Upper lobe of right lung (tissue), 1 donor: ENCODE results near the gene PSAP. TPM values are rescaled to one million over a fixed set of nuclear protein-coding genes. Genes with fewer than 3 reads are reported as not detected.
A peak's percentile ranks its signal among the peaks of the same experiment; 100 is the strongest.

Experiments used
- ATAC-seq: fragments of 200-7000 bp; cut with Tn5 transposase; one replicate; pipeline ENCODE4 v1.9.1; 2020; ENCODE audit warnings: mild to moderate bottlenecking, moderate library complexity
- DNase-seq: peaks from one replicate; pipeline ENCODE4 v3.0.0-alpha.2; 2020
- H3K27ac ChIP-seq: fragments of 200-600 bp; one replicate; pipeline ENCODE4 v1.8.0; 2022
- H3K27me3 ChIP-seq: fragments of 200-600 bp; one replicate; pipeline ENCODE4 v1.8.0; 2022; ENCODE audit warnings: mild to moderate bottlenecking
- H3K36me3 ChIP-seq: fragments of 200-600 bp; one replicate; pipeline ENCODE4 v1.8.0; 2022
- H3K4me1 ChIP-seq: fragments of 200-600 bp; one replicate; pipeline ENCODE4 v1.8.0; 2022
- H3K4me3 ChIP-seq: fragments of 200-600 bp; one replicate; pipeline ENCODE4 v1.8.0; 2022; ENCODE audit warnings: mild to moderate bottlenecking
- H3K9me3 ChIP-seq: fragments of 200-600 bp; one replicate; pipeline ENCODE4 v1.8.0; 2022
- CTCF ChIP-seq: fragments of 200-600 bp; IDR thresholded peaks from one replicate; pipeline ENCODE4 v1.8.0; 2022; ENCODE audit warnings: antibody characterized with exemption
- intact Hi-C: fragments of 100-400 bp; cut with DNase I; formaldehyde crosslinking; loops from one replicate; pipeline ENCODE4 v1.11.0; 2022
- microRNA-seq: library from miRNA; unstranded; fragments of <30 nt; microRNA quantifications from one replicate; pipeline ENCODE4 v1.2.0, GENCODE V29; 2020; ENCODE audit warnings: borderline microRNAs expressed
- total RNA-seq: library from RNA; stranded (reverse); fragmentation: NEBNext Ultra II Directional; extraction: Animal tissue kit (Norgen Biotek cat#: 25700); gene quantifications from one replicate; pipeline ENCODE4 v1.2.1, GENCODE V29; 2021
- donor health status: DM: no; HTN: yes; CAD: no; lungs with severe emphysema.

Gene PSAP
- total RNA-seq, 1 donor from 2014 or later: 1,464 TPM

- intact Hi-C loops: no loop called here
- Histone ChIP-seq H3K36me3 (no peaks in the 10 kb centered on the region), H3K27me3 (no peaks in the 10 kb centered on the region), H3K27ac (peak overlapping the region; percentile 90), H3K9me3 (no peaks in the 10 kb centered on the region), H3K4me1 (peaks cover 91% of the 10 kb centered on the region), H3K4me3 (no peak overlapping the region)
- TF ChIP-seq CTCF: no peak
- ATAC-seq (peak; percentile 6), DNase-seq (no peak)
Observed at GRCh38 chr10:71767420-71768035, 83.5 kb downstream of the PSAP start.

- TF ChIP-seq CTCF: no peak
- DNase-seq (peak; percentile 82), ATAC-seq (peak; percentile 74)
- intact Hi-C loops: no loop called here
- peak overlapping the region; percentile 90 for H3K27ac ChIP-seq
- no peak overlapping the region for H3K4me3 ChIP-seq
- no peaks in the 10 kb centered on the region for H3K27me3 ChIP-seq
- no peaks in the 10 kb centered on the region for H3K9me3 ChIP-seq
- peaks cover 6% of the 10 kb centered on the region for H3K36me3 ChIP-seq
- peaks cover 93% of the 10 kb centered on the region for H3K4me1 ChIP-seq
Observed at GRCh38 chr10:71766717-71767419, 84.2 kb downstream of the PSAP start.

Small RNA genes lying within 50 kb of the gene (microRNA-seq; reads per million reads assigned to microRNA genes)
- not detected for gene MIR7152

Other genes starting within 250 kb of the PSAP start
- 0.52 TPM for gene C10orf105, start 131.5 kb downstream of the PSAP start, total RNA-seq
- 128 TPM for gene VSIR, start 77.7 kb downstream of the PSAP start, total RNA-seq
- gene CHST3, start 113.1 kb upstream of the PSAP start, total RNA-seq: 15.6 TPM
- gene SPOCK2, start 237.3 kb upstream of the PSAP start, total RNA-seq: 187 TPM